Prostate gland (tissue), 2 donors: ENCODE data around the gene SCRT2. TPM values are rescaled to one million over a fixed set of nuclear protein-coding genes. Genes with fewer than 3 reads are reported as not detected.
A peak's percentile ranks its signal among the peaks of the same experiment; 100 is the strongest.
"Not testable (repeated sequence)": the region's sequence is repeated elsewhere in the genome, so short reads cannot be mapped to it uniquely, and the experiment has no call there.

Experiments used
- DNase-seq: peaks from one replicate; pipeline ENCODE4 v3.0.0-alpha.2; 2019; ENCODE audit warnings: low spot score
- H3K27ac ChIP-seq, 2 donors: fragments of 200-600 bp; sonication (generic); 2 replicates each; pipeline ENCODE4 v1.5.1; 2017 to 2019
- H3K27me3 ChIP-seq: fragments of 200-600 bp; sonication (generic); replicated peaks from 2 replicates; pipeline ENCODE4 v1.5.1; 2019; ENCODE audit not compliant: insufficient read depth
- H3K36me3 ChIP-seq, 2 donors: fragments of 200-600 bp; sonication (generic); 1 replicate in 1 of 2; 2 replicates in 1 of 2; pipeline versions ENCODE4 v1.5.1 to v1.8.1; 2017 to 2019
- H3K4me1 ChIP-seq: fragments of 200-600 bp; sonication (generic); replicated peaks from 2 replicates; pipeline ENCODE4 v1.5.1; 2019
- H3K4me3 ChIP-seq, 2 donors: fragments of 200-600 bp; sonication (generic); 2 replicates each; pipeline ENCODE4 v1.5.1; 2017 to 2019
- H3K9me3 ChIP-seq: fragments of 200-600 bp; sonication (generic); 2 replicates; pipeline ENCODE4 v1.5.1; 2017
- CTCF ChIP-seq, 4 experiments: fragments of 200-600 bp in 2 of 4; fragments of 450-650 bp in 2 of 4; sonication (generic) in 2 of 4; IDR thresholded peaks; 1 replicate in 3 of 4; 2 replicates in 1 of 4; pipeline ENCODE4 v1.5.1; 2016 to 2019; ENCODE audit warnings: antibody characterized with exemption in 4 of 4, mild to moderate bottlenecking in 2 of 4, moderate library complexity in 2 of 4
- POLR2A ChIP-seq: fragments of 450-650 bp; IDR thresholded peaks from one replicate; pipeline ENCODE4 v1.6.1; 2016; ENCODE audit warnings: antibody characterized with exemption, mild to moderate bottlenecking
- POLR2AphosphoS5 ChIP-seq: sonication (generic); formaldehyde crosslinking; IDR thresholded peaks from one replicate; pipeline ENCODE4 v1.6.1; 2017; ENCODE audit warnings: antibody characterized with exemption
- WGBS: methylation state at CpG from one replicate; pipeline ENCODE4 v1.1.5; 2018; 5-methylcytosine and 5-hydroxymethylcytosine counted together
- intact Hi-C: fragments of 100-400 bp; cut with DNase I; formaldehyde crosslinking; loops from one replicate; pipeline ENCODE4 v1.14.2; 2022
- total RNA-seq, 2 donors: library from RNA; depleted of rRNA; stranded (reverse); fragments of >200 nt; gene quantifications; one replicate each; pipeline ENCODE4 v1.1.0, GENCODE V29; 2016

SCRT2 gene
- total RNA-seq, 2 donors from 2014 or later: 0.17 TPM; not detected in 1

- TF ChIP-seq POLR2A: no peak
- no peak for TF ChIP-seq CTCF (IDR thresholded peaks at IDR 0.05)
- no peak for TF ChIP-seq POLR2AphosphoS5
- Histone ChIP-seq H3K9me3 (no peaks in the 10 kb centered on the region), H3K27me3 (no peaks in the 10 kb centered on the region), H3K36me3 (peaks cover 6 to 16% of the 10 kb centered on the region in 2 donors), H3K4me3 (no peak overlapping the region), H3K27ac (no peak overlapping the region), H3K4me1 (no peaks in the 10 kb centered on the region)
- DNase-seq: no peak
- 78% methylated on average over 10 of the region's 10 CpGs for WGBS
- intact Hi-C loops: loop anchor here (5.0 kb wide), 2 partner anchors 84 to 289 kb away; no protein-coding TSS in a partner anchor
Measured at GRCh38 chr20:646107-646867, 29.3 kb downstream of the SCRT2 start.

DNA sequence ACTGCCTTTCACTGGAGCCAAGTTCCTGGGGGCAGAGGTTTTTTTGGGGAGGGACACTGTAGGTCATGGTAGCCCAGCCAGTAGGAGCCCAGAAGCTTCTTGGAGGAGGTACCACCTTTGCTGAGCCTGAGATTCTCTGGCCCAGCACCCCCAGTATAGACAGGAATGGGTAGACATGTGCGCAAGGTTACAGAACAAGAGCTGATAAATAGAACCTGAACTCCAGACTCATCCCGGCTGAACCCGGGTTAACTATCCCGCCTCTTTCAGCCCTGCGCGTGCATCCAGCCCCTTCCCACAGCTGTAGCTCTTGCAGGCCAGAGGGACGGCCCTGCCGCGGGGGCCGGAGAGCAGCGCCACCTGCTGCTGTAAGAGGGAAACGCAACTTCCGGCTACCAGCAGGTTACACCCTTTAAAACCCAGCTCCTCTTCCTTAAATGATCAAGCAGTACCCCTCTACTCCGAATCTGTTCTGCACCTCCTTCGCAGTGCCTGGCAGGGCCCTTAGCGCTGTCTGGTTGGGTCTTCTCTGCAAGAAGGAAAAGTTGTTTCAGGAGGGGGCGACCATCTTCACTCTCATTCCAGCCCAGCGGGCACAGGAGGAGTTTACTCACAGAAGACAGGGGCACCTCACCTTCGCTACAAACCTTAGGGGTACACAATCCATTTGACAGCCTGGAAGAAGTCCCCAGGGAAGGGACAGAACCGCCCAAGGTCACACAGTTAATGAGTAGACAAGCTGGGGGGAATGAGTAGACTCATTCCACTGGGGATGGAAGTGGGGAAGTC, 30.1 kb downstream of the SCRT2 start:
- no peak overlapping the region for H3K4me3 ChIP-seq
- DNase-seq: peak; percentile 25
- H3K27me3 ChIP-seq: no peaks in the 10 kb centered on the region
- WGBS: 18% methylated on average over 20 of the region's 20 CpGs
- no peaks in the 10 kb centered on the region for H3K9me3 ChIP-seq
- no peak overlapping the region for H3K27ac ChIP-seq
- TF ChIP-seq POLR2AphosphoS5 (peak; percentile 34), CTCF (IDR thresholded peaks at IDR 0.05) (peak; percentile 67 to 85 (median 84)), POLR2A (no peak)
- no peaks in the 10 kb centered on the region for H3K4me1 ChIP-seq
- intact Hi-C loops: loop anchor here (5.0 kb wide), 2 partner anchors 83 to 288 kb away; no protein-coding TSS in a partner anchor
- H3K36me3 ChIP-seq: peaks cover 6 to 16% of the 10 kb centered on the region in 2 donors

DNA sequence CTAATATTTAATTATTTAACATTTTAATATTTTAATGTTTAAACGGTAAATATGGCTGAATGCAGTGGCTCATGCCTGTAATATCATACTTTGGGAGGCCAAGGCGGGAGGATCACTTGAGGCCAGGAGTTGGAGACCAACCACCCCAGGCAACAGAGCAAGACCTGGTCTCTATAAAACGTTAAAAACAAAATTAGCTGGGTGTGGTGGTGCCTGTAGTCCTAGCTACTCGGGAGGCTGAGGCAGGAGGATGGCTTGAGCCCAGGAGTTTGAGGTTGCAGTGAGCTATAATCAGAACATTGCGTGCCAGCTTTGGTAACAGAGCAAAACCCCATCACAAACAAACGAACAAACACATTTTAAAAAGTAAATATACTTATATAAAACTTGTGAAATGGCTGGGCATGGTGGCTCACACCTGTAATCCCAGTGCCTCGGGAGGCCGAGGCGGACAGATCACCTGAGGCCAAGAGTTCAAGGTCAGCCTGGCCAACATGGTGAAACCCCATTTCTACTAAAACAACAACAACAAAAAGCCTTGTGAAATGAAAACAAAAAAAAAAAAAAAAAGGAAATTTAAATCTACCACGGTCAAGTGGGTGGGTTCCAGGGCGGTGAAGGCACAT, 30.8 kb downstream of the SCRT2 start:
- TF ChIP-seq POLR2AphosphoS5 (no peak), POLR2A (no peak), CTCF (IDR thresholded peaks at IDR 0.05) (no peak)
- WGBS: 78% methylated on average over 11 of the region's 11 CpGs
- Histone ChIP-seq H3K4me1 (no peaks in the 10 kb centered on the region), H3K36me3 (peaks cover 6 to 16% of the 10 kb centered on the region in 2 donors), H3K9me3 (no peaks in the 10 kb centered on the region), H3K27me3 (no peaks in the 10 kb centered on the region), H3K4me3 (no peak overlapping the region), H3K27ac (no peak overlapping the region)
- intact Hi-C loops: loop anchor here (5.0 kb wide), 2 partner anchors 83 to 288 kb away; no protein-coding TSS in a partner anchor
- no peak for DNase-seq

DNA sequence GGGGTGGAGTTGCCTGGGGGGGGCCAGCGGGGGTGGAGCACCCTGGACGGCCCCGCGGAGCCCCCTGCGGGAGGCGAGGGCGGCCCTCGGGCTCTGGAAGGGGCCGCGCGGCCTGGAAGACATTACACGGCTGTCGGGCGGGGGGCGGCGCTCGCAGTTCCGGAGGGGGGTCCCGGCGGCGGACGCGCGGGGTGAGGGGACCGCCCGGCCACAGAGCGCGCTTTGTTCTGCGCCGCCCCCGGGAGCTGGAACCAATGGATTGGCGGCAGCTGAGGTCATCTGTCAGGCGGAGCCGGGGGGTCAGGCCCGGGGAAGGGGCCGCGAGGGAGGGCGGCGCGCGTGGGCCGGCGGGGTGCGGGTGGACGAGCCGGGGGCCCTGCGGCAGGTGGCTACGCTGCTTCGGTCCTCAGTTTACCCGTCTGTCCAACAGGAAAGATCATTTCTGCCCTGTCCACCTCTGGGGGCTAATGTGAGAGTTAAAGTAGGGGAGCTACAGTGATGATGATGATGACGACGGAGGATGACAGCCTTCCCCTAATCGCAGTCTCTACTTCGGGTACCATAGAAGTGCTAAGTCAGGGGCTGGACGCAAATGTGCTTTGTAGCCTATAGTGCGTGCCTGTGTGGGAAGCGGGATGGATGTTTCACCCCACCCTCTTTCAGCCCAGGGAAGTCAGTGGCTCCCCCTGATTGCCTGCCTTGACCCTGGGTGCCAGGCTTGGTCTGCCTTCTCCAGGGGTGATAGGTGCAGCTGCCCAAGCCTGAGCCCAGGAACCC, 33.0 kb downstream of the SCRT2 start:
- Histone ChIP-seq H3K27me3 (no peaks in the 10 kb centered on the region), H3K4me3 (peak overlapping the region; percentile 31 to 38), H3K36me3 (peaks cover 1 to 4% of the 10 kb centered on the region in 2 donors), H3K9me3 (no peaks in the 10 kb centered on the region), H3K27ac (no peak overlapping the region), H3K4me1 (no peaks in the 10 kb centered on the region)
- intact Hi-C loops: no loop called here
- no peak for TF ChIP-seq POLR2A
- no peak for TF ChIP-seq CTCF (IDR thresholded peaks at IDR 0.05)
- no peak for TF ChIP-seq POLR2AphosphoS5
- DNase-seq: no peak
- 7% methylated on average over 50 of the region's 57 CpGs for WGBS

DNA sequence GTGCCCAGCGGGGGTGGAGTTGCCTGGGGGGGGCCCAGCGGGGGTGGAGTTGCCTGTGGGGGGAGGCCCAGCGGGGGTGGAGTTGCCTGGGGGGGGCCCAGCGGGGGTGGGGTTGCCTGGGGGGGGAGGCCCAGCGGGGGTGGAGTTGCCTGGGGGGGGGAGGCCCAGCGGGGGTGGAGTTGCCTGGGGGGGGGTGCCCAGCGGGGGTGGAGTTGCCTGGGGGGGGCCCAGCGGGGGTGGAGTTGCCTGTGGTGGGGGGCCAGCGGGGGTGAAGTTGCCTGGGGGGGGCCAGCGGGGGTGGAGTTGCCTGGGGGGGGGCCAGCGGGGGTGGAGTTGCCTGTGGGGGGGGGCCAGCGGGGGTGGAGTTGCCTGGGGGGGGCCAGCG, 33.6 kb downstream of the SCRT2 start:
- H3K4me3 ChIP-seq: peak overlapping the region; percentile 31 to 38
- H3K36me3 ChIP-seq, DNase-seq, H3K27me3 ChIP-seq, H3K4me1 ChIP-seq, H3K9me3 ChIP-seq, intact Hi-C loops, H3K27ac ChIP-seq: not testable (repeated sequence)
- no CpG with 5 or more reads among the region's 13 CpGs for WGBS
